NCI-H1436 (cell line): ENCODE results near the gene CSK.
"Not testable (repeated sequence)": the region's sequence is repeated elsewhere in the genome, so short reads cannot be mapped to it uniquely, and the experiment has no call there.

Experiments used
- DNase-seq: peaks from one replicate; lab custom pipeline; 2025; lab: John Stamatoyannopoulos, UW

Gene CSK

DNA sequence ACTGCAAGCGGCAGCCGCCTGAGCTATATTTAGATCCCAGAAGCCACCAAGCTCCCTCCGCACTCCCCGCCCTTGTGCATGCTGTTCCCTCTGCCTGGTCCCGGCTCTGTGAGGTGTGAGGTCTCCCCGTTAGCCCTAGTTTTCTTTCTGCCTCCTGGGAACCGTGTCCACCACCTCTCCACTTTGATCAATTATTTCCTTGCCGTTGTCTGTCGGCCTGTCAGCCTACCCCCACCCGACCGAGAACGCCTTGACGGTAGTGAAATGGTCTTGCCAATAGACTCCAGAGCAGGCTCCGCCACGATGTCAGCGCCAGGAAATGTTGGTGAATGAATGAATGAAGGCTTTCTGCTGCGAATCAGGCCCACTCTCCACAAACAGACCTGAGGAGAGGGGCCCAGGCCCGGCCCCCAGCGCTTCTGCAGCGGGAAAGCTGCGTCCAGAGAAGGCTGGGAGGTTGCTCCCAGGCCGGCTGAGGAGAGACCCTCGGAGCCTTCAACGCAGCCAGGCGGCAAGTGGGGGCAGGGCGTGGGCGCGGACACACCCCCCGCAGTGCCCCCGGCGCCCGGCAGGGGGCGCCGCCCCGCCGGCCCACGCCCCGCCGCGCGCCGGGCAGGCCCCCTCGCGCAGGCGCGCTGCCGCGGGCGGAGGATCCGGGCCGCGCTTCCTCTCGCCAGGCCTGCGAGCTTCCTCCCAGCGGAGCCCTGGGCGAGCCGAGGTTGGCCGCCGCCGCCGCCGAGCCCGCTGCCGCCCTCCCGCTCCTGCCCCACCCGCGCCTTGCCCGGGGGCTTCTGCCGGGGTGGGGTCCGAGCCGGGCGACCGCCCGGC lies at the start of gene CSK:
TSS of gene CSK (plus strand) at position 650 of the 828 bp plus-strand sequence. CDS start 16,218 bp downstream, outside the sequence.
- peak; percentile 67 for DNase-seq

DNA sequence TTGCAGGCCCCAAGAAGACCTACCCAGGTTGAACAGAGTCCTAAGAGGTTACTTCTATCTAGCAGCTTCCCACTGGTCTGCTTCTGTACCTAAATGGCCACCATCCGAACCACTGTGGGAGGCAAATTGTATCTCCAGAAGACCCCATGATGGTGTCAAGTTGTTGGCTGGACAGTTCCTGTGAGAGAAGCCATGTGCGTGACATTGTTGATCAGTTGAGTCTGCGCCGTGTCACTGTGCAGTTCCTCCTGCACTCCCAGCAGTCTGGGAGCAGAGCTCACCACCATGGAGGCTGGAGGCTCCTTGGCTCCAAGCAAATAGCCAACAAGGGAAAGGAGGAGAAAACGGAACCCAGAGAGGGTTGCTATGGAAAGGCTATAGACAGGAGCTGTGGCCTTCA lies 49.0 kb upstream of the CSK start:
- no peak for DNase-seq

DNA sequence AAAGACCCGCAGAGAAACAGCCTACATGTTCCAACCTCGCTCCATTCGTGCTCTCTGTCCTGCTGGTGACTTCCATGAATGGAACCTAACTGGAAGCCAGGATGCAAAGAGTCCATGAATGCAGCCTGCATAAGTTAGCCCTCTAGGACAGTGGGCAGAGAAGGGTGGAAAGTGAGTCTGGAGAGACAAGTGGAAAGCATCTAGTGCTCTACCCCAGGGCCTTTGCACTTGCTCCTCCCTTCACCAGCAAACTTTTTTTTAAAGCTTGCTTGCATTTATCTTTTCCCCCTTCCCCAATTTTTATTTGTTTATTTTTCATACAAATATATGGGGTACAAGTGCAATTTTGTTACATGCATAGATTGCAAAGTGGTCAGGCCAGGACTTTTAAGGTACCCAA lies 48.6 kb upstream of the CSK start:
- DNase-seq: no peak

DNA sequence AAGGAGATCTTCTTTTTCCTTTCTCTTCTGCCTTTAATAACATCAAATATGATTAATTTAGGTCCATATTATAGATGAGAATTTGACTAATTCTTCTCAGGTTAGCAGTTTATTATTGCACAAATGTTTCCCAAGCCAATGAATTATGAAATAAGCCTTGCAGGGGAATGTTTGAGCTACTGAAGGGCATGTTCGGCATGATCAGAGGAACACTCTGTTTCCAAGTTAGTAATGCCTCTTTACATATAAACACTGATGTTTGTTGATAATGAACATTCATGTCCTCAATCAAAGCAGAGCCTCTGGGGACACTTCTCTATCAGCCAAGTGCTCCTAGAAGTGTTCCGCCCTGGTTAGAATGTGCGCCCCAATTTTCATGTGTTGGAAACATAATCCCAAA lies 46.6 kb upstream of the CSK start:
- no peak for DNase-seq

DNA sequence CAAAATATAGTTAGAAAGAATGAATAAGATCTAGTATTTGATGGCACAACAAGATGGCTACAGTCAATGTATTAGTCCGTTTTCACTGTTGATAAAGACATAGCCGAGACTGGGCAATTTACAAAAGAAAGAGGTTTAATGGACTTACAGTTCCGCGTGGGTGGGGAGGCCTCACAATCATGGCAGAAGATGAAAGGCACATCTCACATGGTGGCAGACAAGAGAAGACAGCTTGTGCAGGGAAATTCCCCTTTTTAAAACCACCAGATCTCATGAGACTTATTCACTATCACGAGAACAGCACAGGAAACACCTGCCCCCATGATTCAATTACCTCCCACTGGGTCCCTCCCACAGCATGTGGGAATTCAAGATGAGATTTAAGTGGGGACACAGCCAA lies 43.6 kb upstream of the CSK start:
- not testable (repeated sequence) for DNase-seq

DNA sequence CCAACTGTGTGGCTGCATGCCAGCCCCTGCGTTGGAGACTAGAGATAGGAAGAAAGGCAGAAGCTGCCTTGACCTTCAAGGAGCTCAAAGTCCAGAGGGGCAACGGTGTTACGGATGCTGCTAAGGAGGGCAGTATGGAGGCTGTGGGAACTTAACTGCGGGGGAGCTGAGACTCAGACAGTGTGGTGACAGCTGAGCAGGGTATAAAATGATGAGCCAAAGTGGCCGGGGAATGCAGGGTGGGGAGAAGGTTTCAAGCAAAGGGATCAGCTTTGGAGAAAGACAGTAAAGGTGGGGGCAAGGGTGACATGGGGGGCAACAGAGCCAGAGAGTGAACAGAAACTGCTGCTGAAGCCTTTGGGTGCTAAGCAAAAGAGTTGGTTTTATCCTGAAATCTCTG lies 39.5 kb upstream of the CSK start:
- no peak for DNase-seq

DNA sequence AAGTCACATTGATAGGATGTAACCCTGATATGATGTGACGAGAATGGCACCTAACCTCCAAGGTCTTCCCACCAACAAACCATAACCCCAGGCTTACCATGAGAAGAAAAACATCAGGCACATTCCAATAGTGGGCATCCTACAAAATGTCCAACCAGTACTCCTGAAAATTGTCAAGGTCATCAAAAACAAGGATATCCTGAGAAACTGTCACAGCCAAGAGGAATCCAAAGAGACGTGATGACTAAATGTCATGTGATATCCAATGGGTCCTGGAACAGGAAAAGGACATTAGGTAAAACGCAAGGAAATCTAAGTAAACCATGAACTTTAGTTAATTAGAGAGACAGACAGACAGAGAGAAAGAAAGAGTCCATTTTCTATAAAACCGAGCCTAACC lies 35.5 kb upstream of the CSK start:
- DNase-seq: no peak

DNA sequence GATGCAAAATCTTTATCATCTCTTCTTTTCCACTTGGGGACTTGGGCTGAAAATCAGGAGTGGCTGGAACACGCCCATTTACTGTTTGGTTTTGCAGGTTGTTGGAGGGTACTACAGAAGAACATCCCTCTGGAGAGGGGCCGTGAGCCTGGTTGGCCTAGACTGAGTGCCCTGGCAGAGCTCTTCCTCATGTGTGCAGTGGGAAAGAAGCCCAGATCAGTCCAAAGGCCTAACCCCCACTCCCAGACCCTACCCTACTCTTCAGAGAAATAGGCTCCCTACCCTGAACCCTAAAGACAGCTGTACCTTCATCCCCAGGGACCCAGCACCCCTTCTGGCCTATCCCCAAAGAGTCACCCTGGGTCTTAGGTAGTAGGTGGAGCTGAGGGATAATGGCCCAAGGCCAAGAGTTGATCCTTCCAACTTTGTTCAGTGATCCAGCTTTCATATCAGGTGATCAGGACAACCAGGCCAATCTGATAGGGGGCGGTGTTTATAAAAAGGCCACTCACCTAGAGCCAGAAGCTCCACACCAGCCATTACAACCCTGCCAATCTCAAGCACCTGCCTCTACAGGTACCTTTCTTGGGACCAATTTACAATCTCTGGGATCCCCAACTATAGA lies 33.4 kb upstream of the CSK start, which contains the start of gene CYP1A2:
TSS of gene CYP1A2 (plus strand) at position 524 of the 625 bp plus-strand sequence. CDS start 894 bp downstream, outside the sequence.
- DNase-seq: no peak

DNA sequence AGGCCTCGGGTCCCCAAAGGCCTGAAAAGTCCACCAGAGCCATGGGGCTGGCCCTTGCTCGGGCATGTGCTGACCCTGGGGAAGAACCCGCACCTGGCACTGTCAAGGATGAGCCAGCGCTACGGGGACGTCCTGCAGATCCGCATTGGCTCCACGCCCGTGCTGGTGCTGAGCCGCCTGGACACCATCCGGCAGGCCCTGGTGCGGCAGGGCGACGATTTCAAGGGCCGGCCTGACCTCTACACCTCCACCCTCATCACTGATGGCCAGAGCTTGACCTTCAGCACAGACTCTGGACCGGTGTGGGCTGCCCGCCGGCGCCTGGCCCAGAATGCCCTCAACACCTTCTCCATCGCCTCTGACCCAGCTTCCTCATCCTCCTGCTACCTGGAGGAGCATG lies 32.0 kb upstream of the CSK start:
- DNase-seq: no peak

DNA sequence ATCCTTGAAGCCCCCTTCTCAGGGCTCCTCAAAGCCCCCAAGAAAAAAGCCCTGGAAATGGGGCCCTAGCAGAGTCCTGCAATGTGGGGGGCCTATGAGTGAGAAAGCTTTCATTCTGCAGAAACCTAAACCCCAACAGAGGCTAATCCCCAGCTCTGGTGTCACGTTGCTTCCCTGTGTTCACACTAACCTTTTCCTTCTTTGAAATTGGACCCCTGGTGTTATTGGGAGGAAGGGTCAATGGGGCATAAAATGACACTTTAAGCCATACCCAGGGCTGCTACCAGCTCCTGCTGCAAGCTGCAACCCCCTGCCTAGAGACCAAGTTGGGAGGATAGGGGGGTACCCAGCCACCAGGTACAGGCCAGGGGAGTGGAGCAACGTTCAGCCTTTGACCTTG lies 31.1 kb upstream of the CSK start:
- DNase-seq: no peak

DNA sequence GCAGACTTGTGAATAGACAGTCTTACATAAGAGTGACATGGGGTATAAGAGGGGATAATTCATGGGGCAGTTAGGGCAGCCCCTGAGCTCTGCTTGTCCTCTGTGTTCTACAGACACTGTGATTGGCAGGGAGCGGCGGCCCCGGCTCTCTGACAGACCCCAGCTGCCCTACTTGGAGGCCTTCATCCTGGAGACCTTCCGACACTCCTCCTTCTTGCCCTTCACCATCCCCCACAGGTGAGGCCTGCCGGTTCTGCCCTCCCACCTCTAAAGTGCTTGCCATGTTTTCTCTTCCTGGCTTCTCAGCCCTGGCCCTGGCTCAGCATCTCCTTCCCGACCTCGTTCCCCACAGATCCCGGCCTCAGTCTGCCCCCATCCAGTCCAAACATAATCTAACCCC lies 29.9 kb upstream of the CSK start:
- no peak for DNase-seq

DNA sequence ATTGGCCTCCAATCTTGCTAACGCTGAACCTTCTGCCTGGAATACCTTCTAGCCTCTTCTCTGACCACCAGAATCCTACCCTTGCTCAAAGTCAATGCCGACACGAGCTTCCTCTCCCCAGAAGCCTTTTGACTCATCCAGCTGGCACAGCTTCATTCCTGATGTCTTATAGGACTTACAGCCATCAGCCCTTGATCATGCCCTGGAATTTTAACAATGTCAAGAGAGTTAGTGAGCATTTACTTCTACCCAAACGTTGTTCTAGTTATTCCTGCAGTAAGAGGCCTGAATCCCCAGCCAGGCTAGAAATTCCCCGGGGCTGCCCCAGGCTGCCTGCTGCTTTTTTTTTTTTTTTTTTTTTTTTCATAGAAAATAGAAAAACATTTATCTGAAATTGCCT lies 29.3 kb upstream of the CSK start:
- DNase-seq: no peak

DNA sequence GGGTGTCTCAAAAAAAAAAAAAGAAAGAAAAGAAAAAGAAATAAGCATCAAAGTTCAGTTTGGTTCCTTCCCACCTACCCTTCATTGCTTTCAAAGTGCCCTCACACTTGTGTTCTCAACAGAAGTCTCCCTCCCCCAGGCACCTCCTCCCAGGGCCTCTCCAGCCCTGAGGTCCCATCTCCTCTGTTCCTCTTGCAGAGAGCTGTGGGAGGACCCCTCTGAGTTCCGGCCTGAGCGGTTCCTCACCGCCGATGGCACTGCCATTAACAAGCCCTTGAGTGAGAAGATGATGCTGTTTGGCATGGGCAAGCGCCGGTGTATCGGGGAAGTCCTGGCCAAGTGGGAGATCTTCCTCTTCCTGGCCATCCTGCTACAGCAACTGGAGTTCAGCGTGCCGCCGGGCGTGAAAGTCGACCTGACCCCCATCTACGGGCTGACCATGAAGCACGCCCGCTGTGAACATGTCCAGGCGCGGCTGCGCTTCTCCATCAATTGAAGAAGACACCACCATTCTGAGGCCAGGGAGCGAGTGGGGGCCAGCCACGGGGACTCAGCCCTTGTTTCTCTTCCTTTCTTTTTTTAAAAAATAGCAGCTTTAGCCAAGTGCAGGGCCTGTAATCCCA lies 27.2 kb upstream of the CSK start:
- DNase-seq: no peak

DNA sequence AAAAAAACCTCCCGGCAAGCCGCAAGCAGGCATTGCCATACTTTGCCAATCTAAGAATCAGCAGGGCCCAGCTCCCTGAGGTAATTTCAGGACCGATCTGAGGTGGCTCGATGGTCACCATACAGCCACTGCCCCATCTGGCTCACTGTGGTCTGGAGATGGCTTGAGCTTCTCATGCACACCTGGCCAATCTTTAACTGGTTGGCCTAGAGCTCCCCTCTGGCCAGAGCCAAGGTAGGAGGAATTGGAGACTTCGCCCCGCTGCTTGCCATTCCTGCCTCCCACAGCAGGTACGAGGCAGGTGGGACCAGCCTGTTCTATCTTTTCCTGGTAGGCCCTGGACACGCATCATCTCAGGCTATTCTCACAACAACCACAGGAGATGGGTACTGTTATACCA lies 23.1 kb upstream of the CSK start:
- DNase-seq: no peak

DNA sequence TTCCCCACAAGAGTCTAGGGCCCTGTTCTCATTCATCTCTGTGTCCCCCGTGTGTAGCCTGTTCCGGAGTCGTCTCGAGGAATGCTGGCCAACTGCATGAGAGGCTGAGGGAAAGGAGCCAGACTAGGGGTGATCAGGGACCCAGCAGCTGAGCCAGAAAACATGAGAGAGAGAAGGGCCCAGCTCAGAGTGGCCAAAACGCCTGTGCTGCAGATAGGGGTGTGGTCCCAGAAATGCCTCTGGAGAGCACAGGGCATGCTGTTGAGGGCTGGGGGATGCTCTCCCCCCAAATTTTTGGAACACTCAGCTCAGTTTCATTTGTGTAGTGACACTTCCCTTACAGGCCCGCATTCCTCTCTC lies 19.1 kb upstream of the CSK start:
- DNase-seq: no peak

DNA sequence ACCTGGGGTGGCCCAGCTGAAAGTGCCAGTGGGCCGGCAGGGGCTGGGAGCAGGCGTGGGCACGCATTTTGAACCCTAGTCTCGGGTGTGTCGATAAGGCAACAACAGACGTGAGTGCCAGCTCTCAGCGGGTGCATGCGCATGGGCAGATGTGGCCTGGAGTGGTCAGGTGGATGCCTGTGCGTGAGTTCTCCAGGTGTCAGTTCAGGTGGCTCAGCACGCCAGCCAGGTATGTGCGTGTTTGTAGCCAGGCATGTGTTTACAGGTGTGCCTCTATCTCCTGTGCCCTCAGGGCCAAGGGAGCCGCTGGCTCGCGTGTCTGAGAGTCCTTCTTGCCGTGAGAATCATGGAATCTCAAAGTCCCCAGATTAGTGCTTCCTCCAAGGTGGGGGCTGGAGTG lies 18.5 kb upstream of the CSK start:
- no peak for DNase-seq

DNA sequence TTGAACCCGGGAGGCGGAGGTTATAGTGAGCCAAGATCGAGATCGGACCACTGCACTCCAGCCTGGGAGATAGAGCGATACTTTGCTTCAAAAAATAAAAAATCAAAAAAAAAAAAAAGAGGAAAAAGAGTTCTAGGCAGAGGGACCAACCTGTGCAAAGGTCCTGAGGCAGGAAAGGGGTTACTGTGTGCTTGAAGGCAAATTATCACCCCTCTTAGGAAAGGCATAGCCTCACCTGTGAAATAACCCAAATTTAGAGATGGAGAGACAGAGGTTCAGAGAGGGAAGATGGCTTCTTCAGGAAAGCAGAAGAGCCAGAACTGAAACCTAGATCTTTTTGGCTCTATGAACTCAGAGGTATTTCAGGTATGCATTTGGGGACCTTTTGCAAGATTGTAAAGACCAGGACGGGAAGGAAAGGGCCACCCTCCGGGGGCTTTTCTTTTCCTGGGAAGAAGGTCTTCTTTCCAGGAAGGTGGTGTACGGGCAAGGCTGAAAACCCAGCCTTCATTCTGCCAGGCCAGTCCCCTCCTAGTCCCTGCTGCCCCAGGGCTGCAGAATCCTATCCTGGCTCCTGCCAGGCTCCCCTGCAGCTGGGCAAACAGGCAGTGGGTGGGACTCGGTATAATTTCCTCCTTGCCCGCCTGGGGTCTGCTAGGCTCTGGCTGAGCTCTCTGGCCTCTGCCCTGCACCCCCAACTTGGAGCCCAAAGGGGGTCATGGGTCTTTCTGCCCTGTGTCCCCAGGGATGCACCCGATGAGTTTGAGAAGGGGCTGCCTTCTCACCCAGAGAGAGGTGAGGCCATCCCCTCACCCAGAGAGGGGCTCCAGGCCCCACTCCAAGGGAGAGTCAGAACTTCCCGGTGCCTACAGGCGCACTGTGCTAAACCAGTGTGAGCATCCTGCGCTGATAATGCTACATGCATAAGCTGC lies 14.4 kb upstream of the CSK start:
- DNase-seq: no peak

DNA sequence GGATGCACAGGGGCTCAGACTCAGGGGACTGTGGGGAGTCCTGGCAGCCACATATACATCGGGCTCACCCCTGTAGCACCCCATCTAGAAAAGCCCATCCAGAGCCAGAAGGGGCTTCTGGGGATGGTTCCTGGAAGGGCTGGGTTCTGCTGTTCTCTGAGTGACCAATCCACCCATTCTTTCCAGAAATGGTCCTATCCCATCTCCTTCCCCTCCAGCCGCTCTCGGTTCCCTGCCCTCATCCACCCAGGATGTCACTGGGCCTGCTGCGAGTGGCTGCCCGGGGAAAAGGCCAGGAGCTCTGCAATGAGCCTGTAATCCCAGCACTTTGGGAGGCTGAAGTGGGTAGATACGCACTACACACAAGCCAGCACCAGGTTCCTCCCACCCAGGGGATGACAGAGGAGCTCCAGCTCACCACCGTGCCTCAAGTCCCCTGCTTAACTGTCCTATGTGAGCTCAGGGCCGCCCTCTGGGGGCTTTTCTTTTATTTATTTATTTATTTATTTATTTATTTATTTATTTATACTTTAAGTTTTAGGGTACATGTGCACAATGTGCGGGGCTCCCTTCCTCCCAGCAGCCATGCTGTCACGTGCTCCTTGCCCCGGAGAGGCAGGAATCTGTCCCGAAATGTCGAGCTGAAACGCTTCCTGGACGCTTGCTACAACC lies 13.6 kb upstream of the CSK start:
- no peak for DNase-seq

DNA sequence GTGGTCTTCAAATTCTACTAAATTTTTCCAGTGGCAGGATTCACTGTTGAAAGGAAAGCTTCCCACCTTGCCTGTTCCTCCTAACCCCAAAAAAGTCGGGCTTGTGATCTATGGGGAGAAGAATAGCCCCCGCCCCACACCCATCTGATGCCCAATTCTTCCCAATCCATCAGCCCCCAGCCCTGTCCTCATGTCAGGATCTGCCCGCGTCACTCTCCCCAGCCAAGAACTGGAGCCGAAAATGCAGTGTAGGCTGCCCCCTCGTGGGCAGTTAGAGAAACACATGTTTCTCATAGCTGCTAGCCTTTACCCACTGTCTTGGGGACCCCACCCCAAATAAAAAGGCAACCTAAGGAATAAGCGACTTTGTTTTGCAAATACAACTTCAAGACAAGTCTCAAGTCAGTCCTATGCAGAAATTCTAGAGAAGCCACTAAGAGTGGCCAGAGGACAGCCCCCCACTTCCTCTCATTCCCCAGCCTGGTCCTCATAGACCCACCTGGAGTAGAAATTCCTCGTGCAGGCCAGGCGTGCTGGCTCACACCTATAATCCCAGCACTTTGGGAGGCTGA lies 13.0 kb upstream of the CSK start:
- DNase-seq: peak; percentile 72

DNA sequence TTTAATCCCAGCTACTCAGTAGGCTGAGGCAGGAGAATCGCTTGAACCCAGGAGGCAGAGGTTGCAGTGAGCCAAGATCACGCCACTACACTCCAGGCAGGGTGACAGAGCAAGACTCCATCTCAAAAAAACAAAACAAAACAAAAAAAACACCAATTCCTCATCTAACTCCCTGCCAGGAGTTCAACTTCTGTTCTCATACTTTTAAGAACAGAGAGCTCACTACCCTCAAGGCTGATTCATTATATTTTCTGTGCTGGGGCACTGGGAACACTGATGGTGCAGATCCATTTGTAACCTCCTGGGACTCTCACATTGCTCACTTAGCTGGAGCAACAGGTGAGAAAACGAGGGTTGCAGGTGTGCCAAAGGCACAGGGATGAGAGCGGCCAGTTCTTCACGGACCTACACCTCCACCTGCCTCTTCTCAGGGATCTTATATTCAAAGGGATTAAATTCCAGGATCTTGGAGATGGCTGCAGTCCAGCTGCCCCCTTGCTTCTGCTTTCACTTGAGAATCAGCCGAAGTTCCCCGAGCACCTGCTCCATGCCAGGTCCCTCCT lies 12.3 kb upstream of the CSK start:
- DNase-seq: no peak
